A673 (cell line): Measurements from ENCODE around the gene SYP. TPM values are rescaled to one million over a fixed set of nuclear protein-coding genes. Genes with fewer than 3 reads are reported as not detected.

Source experiments
- BruUV-seq: library from RNA; stranded (reverse); fragments of 400-500 nt; replicated peaks from 2 replicates; lab custom pipeline; 2021; lab: Mats Ljungman, UMichigan
- CTCF ChIA-PET: fragments of 300-600 bp; sonication (Branson Sonifier 250); formaldehyde crosslinking; loops from one replicate; lab custom pipeline; 2022; ENCODE audit warnings: antibody characterized with exemption; lab: Charles Lee
- POLR2A ChIA-PET: fragments of 300-600 bp; sonication (Branson Sonifier 250); formaldehyde crosslinking; loops from one replicate; lab custom pipeline; 2022; ENCODE audit warnings: antibody characterized with exemption; ENCODE audit not compliant: low non-redundant PET; lab: Charles Lee
- DNase-seq: peaks from one replicate; pipeline ENCODE4 v3.0.0-alpha.2; 2015; ENCODE audit warnings: low spot score
- H3K27ac ChIP-seq: fragments of 200-600 bp; sonication (generic); 2 replicates; pipeline ENCODE4 v1.5.1; 2016; ENCODE audit warnings: mixed run types, low read depth, mild to moderate bottlenecking, mixed read lengths, antibody characterized with exemption, low read length; ENCODE audit not compliant: poor library complexity, severe bottlenecking
- H3K27me3 ChIP-seq: fragments of 200-600 bp; sonication (generic); replicated peaks from 2 replicates; pipeline ENCODE4 v1.6.1; 2017; ENCODE audit warnings: mixed run types, low read depth, mild to moderate bottlenecking, mixed read lengths, antibody characterized with exemption, low read length; ENCODE audit not compliant: insufficient read depth, poor library complexity
- H3K36me3 ChIP-seq: fragments of 200-600 bp; sonication (generic); 2 replicates; pipeline ENCODE4 v1.6.1; 2016; ENCODE audit warnings: mixed run types, mild to moderate bottlenecking, mixed read lengths, antibody characterized with exemption, low read length; ENCODE audit not compliant: insufficient read depth, poor library complexity, severe bottlenecking
- H3K4me1 ChIP-seq: fragments of 200-600 bp; sonication (generic); 2 replicates; pipeline ENCODE4 v1.6.1; 2017; ENCODE audit warnings: mixed run types, mild to moderate bottlenecking, mixed read lengths, antibody characterized with exemption, low read length; ENCODE audit not compliant: insufficient read depth, poor library complexity, severe bottlenecking
- H3K4me3 ChIP-seq: fragments of 200-600 bp; sonication (generic); 2 replicates; pipeline ENCODE4 v1.5.1; 2016; ENCODE audit warnings: low read depth, mixed run types, mild to moderate bottlenecking, mixed read lengths, low read length; ENCODE audit not compliant: poor library complexity, severe bottlenecking
- H3K9me3 ChIP-seq: fragments of 200-600 bp; sonication (generic); 2 replicates; pipeline ENCODE4 v1.6.1; 2016; ENCODE audit warnings: mixed run types, low read depth, mild to moderate bottlenecking, mixed read lengths, antibody characterized with exemption, low read length; ENCODE audit not compliant: poor library complexity, severe bottlenecking
- CTCF ChIP-seq: fragments of 300-800, 200-600 bp; sonication (generic); conservative IDR thresholded peaks from 2 replicates; pipeline ENCODE4 v1.5.1; 2017; ENCODE audit warnings: low read depth, mild to moderate bottlenecking, antibody characterized with exemption, low read length, moderate library complexity, mixed read lengths
- EZH2 ChIP-seq: fragments of 200-600 bp; sonication (generic); IDR thresholded peaks from 2 replicates; pipeline ENCODE4 v1.6.1; 2017; ENCODE audit warnings: borderline replicate concordance, low read depth, mild to moderate bottlenecking, mixed read lengths, antibody characterized with exemption, low read length; ENCODE audit not compliant: poor library complexity, severe bottlenecking
- intact Hi-C: fragments of 100-400 bp; cut with micrococcal nuclease; formaldehyde crosslinking; loops from one replicate; pipeline ENCODE4 v1.10.0; 2022; ENCODE audit not compliant: unreplicated experiment
- total RNA-seq: library from RNA; stranded (reverse); gene quantifications from 2 replicates; pipeline ENCODE4 v1.2.3, GENCODE V29; 2021

Gene SYP
- total RNA-seq, 1 experiment from 2014 or later: 14.6 TPM

GRCh38 chrX:49155900-49156837 lies 43.8 kb downstream of the SYP start:
- no peaks in the 10 kb centered on the region for H3K27me3 ChIP-seq
- peak; percentile 87 for DNase-seq
- ChIA-PET CTCF (interaction anchor here (0.5 to 1.0 kb wide), 8 partner anchors 9 to 1314 kb away, joined by 3 to 9 read pairs (median 4); no protein-coding TSS in a partner anchor), POLR2A (no interaction called here)
- H3K9me3 ChIP-seq: no peaks in the 10 kb centered on the region
- no TSS peak for BruUV-seq
- H3K27ac ChIP-seq: peak overlapping the region; percentile 94
- H3K4me1 ChIP-seq: no peaks in the 10 kb centered on the region
- peak overlapping the region; percentile 44 for H3K4me3 ChIP-seq
- no peaks in the 10 kb centered on the region for H3K36me3 ChIP-seq
- TF ChIP-seq EZH2 (no peak), CTCF (peak; percentile 60)
- intact Hi-C loops: no loop called here

GRCh38 chrX:49155243-49155899 lies 44.6 kb downstream of the SYP start:
- intact Hi-C loops: no loop called here
- ChIA-PET POLR2A (no interaction called here), CTCF (interaction anchor here (0.5 to 1.0 kb wide), 8 partner anchors 9 to 1314 kb away, joined by 3 to 9 read pairs (median 4); no protein-coding TSS in a partner anchor)

More at GRCh38 chrX:49155243-49155899, 44.6 kb downstream of the SYP start:
- Histone ChIP-seq H3K27ac (peak overlapping the region; percentile 94), H3K4me3 (peak overlapping the region; percentile 44), H3K4me1 (no peaks in the 10 kb centered on the region), H3K9me3 (no peaks in the 10 kb centered on the region), H3K36me3 (no peaks in the 10 kb centered on the region), H3K27me3 (no peaks in the 10 kb centered on the region)
- DNase-seq: peak; percentile 78
- TF ChIP-seq EZH2 (no peak), CTCF (no peak)
- no TSS peak for BruUV-seq
